Fibroblast of lung (primary cell): Measurements from ENCODE around the gene SMG7.

Experiments used
- CTCF ChIP-seq, 2 donors: IDR thresholded peaks in 1 of 2; conservative IDR thresholded peaks in 1 of 2; 1 replicate in 1 of 2; 2 replicates in 1 of 2; pipeline ENCODE4 v1.5.1; 2011 to 2012; ENCODE audit warnings: low read length in 2 of 2, control low read depth in 1 of 2, inconsistent platforms in 1 of 2, low read depth in 1 of 2, mild to moderate bottlenecking in 1 of 2
- EZH2 ChIP-seq: IDR thresholded peaks from 2 replicates; pipeline ENCODE4 v1.5.1; 2012; ENCODE audit warnings: low read length, control low read depth, mild to moderate bottlenecking; ENCODE audit errors: missing control alignments

DNA sequence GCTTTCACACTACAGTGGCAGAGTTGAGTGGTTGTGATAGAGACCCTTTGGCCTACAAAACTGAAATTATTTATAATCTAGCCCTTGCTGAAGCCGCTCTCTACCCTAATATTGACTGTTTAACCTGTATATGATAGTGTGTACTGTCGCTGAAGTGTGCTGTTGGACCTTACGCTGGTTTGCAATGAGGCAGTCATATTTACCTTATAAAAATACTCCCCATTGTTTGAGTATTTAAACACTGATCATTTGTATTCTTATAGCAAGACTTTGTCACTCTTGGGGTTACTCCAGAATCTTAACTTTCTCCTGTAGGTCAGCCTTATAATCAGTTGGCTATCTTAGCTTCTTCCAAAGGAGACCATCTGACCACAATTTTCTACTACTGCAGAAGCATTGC is 56.3 kb downstream of the SMG7 start:
- TF ChIP-seq EZH2 (no peak), CTCF (conservative IDR thresholded peaks at IDR 0.05 in 1 of 2, IDR thresholded peaks at IDR 0.05 in 1 of 2; ENCODE audit: low read depth in 1 of 2, low read length in 2 of 2) (no peak)
